WERI-Rb-1 (cell line): ENCODE data around the gene ANK2.

ENCODE experiments used
- DNase-seq: peaks from one replicate; pipeline ENCODE4 v3.0.0-alpha.2; 2020
- H3K27ac ChIP-seq: fragments of 250-450 bp; sonication (Bioruptor Pico); 2 replicates; pipeline ENCODE4 v1.5.1; 2020; ENCODE audit warnings: mild to moderate bottlenecking, moderate library complexity
- H3K27me3 ChIP-seq: fragments of 250-450 bp; sonication (Bioruptor Pico); 2 replicates; pipeline ENCODE4 v1.5.1; 2021; ENCODE audit warnings: mild to moderate bottlenecking, low read depth, moderate library complexity; ENCODE audit not compliant: insufficient read depth, severe bottlenecking
- H3K36me3 ChIP-seq: fragments of 250-450 bp; sonication (Bioruptor Pico); 2 replicates; pipeline ENCODE4 v1.5.1; 2020; ENCODE audit warnings: mild to moderate bottlenecking, moderate library complexity
- H3K4me3 ChIP-seq: 2 replicates; pipeline ENCODE4 v1.5.1; 2011; ENCODE audit warnings: low read depth, mild to moderate bottlenecking, control low read depth, low read length
- H3K9me3 ChIP-seq: fragments of 250-450 bp; sonication (Bioruptor Pico); 2 replicates; pipeline ENCODE4 v1.5.1; 2021; ENCODE audit warnings: mild to moderate bottlenecking, moderate library complexity; ENCODE audit not compliant: severe bottlenecking
- TF ChIP-seq, protein P1 (sequence below): IDR thresholded peaks from 2 replicates; pipeline ENCODE4 v1.5.1; 2011; ENCODE audit warnings: low read depth, mild to moderate bottlenecking, control low read depth, inconsistent platforms, low read length

The ANK2 gene

DNA sequence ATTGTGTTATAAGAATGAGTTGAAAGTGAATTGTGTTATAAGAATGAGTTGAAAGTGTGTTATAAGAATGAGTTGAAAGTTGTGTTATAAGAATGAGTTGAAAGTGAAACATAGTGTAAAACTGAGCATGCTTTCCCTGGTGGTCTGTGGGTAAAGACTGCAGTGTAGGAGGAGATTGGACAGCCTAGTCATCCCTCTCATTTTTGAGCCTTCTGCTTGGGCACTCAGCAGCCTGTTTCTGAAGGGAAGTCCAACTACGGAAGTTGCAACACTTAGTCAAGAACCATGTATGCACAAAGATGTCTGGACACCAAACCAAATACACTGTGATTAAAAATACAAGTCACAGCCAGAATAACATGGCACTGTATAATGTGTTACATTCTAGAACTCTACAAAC, 72.6 kb downstream of the ANK2 start:
- H3K4me3 ChIP-seq, result no peak overlapping the region
- TF ChIP-seq, protein P1, sequence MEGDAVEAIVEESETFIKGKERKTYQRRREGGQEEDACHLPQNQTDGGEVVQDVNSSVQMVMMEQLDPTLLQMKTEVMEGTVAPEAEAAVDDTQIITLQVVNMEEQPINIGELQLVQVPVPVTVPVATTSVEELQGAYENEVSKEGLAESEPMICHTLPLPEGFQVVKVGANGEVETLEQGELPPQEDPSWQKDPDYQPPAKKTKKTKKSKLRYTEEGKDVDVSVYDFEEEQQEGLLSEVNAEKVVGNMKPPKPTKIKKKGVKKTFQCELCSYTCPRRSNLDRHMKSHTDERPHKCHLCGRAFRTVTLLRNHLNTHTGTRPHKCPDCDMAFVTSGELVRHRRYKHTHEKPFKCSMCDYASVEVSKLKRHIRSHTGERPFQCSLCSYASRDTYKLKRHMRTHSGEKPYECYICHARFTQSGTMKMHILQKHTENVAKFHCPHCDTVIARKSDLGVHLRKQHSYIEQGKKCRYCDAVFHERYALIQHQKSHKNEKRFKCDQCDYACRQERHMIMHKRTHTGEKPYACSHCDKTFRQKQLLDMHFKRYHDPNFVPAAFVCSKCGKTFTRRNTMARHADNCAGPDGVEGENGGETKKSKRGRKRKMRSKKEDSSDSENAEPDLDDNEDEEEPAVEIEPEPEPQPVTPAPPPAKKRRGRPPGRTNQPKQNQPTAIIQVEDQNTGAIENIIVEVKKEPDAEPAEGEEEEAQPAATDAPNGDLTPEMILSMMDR, result no peak

DNA sequence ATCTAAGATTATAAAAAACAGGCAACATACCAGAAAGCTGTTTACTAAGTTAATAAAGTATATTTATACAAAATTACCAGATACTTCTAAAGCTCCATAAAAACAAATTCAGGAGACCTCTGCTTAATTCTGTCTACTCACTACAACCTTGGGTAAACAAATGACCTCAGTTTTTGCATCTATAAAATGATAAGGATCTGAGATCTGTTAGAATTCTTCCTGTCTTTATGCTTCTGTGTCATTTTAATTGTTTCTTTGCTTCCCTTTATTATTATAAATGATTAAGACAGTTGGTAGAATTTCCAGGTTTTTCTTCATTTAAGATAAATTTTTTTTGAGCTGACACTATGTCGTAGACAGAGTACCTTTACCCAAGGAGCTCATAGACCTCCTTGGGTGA, 76.0 kb downstream of the ANK2 start:
- DNase-seq, result no peak
- Histone ChIP-seq H3K36me3 (no peaks in the 10 kb centered on the region), H3K9me3 (no peaks in the 10 kb centered on the region), H3K4me3 (no peak overlapping the region), H3K27me3 (no peaks in the 10 kb centered on the region), H3K27ac (no peak overlapping the region)
- TF ChIP-seq, protein P1, result no peak

More for the DNA sequence above, 72.6 kb downstream of the ANK2 start:
- Histone ChIP-seq H3K9me3 (no peaks in the 10 kb centered on the region), H3K36me3 (no peaks in the 10 kb centered on the region), H3K27me3 (no peaks in the 10 kb centered on the region), H3K27ac (no peak overlapping the region)
- no peak for DNase-seq

DNA sequence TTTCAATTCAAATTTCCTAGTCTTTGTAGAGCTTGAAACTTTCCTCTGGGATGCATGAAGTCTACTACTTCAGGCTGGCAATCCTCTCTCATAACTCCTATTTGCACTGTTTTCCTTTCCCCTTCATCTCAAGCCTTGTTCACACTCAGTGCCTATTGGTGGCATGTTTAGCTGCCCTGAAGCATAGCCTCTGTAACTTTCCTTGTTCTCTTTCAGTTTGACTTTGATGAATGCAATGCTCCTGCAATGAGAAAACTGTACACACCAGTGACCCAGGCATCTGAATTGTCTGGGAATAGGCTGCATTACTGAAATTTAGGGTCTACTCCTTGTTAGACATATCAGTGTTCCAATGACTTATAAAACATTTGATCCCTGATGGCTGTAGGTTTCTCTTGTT, 81.7 kb downstream of the ANK2 start:
- no peaks in the 10 kb centered on the region for H3K27me3 ChIP-seq

DNA sequence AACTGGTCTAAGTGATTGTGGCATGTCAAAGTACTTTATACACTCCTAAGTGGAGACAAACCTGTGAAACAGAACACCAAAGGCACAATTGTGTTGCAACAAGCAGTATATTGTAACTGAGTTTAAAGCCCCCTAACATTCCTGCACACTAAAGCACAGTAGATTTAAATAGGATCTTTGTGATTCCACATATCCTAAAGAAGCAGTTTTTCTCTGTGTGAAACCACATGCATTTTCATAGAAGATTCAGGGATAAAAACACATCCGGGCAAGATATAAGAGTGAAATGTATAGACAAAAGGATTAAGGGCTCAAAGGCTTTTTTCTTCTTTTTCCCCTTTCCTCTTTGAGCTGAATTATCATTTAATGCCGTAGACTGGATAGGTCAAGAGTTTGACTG, 82.2 kb downstream of the ANK2 start:
- no peak overlapping the region for H3K27ac ChIP-seq
- H3K9me3 ChIP-seq, result no peaks in the 10 kb centered on the region
- no peak for DNase-seq
- H3K36me3 ChIP-seq, result no peaks in the 10 kb centered on the region
- H3K4me3 ChIP-seq, result no peak overlapping the region
- no peaks in the 10 kb centered on the region for H3K27me3 ChIP-seq
- TF ChIP-seq, protein P1, result no peak

More for the DNA sequence above, 81.7 kb downstream of the ANK2 start:
- H3K36me3 ChIP-seq, result no peaks in the 10 kb centered on the region
- TF ChIP-seq, protein P1, result no peak
- DNase-seq, result no peak
- H3K9me3 ChIP-seq, result no peaks in the 10 kb centered on the region
- no peak overlapping the region for H3K27ac ChIP-seq
- no peak overlapping the region for H3K4me3 ChIP-seq

DNA sequence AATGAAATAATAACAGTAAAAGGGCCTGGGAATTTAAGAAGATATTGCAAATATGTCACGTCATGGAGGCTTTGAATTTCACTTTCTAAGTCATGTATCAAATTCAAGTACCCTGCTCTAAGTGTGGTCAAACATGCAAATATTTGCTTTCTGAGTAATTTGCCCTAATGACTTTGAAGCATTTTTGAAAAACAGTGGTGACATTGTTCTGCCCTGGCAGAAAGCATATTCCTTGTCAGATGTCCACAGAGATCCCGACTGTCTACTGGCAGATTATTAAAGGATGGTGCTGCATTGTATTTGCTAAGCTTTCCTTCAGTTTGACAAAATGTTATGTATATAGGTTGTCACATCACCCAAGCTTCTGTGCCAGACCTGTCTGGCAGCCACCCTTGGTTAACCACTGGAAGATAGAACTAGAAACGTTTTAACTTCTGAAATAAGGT, 92.5 kb downstream of the ANK2 start:
- Histone ChIP-seq H3K27ac (no peak overlapping the region), H3K4me3 (no peak overlapping the region), H3K9me3 (no peaks in the 10 kb centered on the region), H3K36me3 (no peaks in the 10 kb centered on the region; the same call in 1 of the 2 replicates), H3K27me3 (no peaks in the 10 kb centered on the region)
- no peak for DNase-seq
- TF ChIP-seq, protein P1, result no peak

DNA sequence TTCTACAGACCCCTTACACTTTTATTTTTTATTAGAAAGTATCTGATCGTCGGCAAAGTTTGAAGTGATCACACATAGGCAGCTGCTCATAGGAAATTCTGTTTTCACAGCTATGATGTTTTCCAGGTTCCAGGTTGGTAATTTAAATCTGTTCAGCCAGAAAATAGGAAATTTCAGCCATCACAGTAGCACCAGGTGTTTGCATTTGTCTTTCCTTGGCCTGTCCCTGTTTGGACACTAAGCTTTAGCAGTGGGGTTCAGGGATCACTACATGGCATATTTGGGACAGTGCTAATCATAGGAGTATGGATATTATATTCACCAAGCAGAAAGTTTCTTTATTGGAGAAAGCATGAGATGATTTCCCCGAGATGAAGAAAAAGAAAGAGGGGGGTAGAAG, 92.9 kb downstream of the ANK2 start:
- Histone ChIP-seq H3K9me3 (no peaks in the 10 kb centered on the region), H3K27ac (no peak overlapping the region), H3K27me3 (no peaks in the 10 kb centered on the region), H3K4me3 (no peak overlapping the region), H3K36me3 (no peaks in the 10 kb centered on the region; the same call in 1 of the 2 replicates)
- no peak for DNase-seq
- TF ChIP-seq, protein P1, result no peak
